Stimulated activated CD8-positive, alpha-beta memory T cell treated with anti-CD3 and anti-CD28 coated beads, Interleukin-7, amount 100 ng/mL, for 24 hours (primary cell): ENCODE measurements around the gene SPTSSB.

Experiments used
- DNase-seq: peaks from one replicate; pipeline ENCODE4 v3.0.0-alpha.2; 2020; ENCODE audit warnings: low read depth

SPTSSB gene, protein sequence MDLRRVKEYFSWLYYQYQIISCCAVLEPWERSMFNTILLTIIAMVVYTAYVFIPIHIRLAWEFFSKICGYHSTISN

GRCh38 chr3:161371441-161372320 is at the start of gene SPTSSB:
SPTSSB (minus strand) TSS chr3:161371517; CDS start chr3:161346323, 25,194 bp downstream.
- no peak for DNase-seq

GRCh38 chr3:161420746-161421145 is 49.4 kb upstream of the SPTSSB start:
- no peak for DNase-seq

GRCh38 chr3:161419555-161420333 is 48.4 kb upstream of the SPTSSB start:
- DNase-seq = no peak

DNA sequence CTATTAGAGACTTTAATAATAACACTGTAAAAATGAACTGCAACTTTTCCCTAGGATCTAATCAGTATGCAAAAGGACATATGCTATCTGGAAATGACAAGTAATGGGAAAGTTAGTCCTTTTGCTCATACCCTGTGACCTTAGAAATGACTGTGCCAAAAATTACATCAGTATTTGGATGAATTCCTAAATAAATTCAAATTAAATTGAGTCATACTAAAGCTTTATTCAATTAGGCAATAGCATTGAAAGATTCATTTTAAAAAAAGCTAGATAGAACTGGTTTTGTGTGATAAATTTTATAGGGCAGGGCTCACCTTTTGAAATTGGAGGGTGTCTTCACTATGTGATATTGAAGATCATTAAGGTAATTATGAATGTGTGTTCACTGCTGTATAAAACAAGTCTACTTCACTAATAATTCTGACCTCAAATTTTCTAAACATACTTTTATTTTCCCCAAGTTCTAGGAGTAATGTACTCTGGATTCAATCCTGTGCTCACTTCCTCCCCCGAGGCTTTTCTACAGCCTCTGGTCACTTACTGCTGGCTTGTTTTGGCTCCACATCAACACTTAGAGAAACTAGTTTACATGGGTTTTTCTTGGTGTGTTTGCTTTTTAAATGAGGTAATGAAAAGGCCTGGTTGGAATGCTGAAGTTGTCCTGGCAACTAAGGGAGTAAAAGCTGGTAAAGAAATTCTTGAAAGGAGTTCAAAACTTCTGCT is 44.4 kb upstream of the SPTSSB start:
- DNase-seq = no peak

- DNase-seq = no peak
These were observed 43.6 kb upstream of the SPTSSB start for GRCh38 chr3:161414907-161415306.

GRCh38 chr3:161413855-161414210 is 42.5 kb upstream of the SPTSSB start:
- no peak for DNase-seq

DNA sequence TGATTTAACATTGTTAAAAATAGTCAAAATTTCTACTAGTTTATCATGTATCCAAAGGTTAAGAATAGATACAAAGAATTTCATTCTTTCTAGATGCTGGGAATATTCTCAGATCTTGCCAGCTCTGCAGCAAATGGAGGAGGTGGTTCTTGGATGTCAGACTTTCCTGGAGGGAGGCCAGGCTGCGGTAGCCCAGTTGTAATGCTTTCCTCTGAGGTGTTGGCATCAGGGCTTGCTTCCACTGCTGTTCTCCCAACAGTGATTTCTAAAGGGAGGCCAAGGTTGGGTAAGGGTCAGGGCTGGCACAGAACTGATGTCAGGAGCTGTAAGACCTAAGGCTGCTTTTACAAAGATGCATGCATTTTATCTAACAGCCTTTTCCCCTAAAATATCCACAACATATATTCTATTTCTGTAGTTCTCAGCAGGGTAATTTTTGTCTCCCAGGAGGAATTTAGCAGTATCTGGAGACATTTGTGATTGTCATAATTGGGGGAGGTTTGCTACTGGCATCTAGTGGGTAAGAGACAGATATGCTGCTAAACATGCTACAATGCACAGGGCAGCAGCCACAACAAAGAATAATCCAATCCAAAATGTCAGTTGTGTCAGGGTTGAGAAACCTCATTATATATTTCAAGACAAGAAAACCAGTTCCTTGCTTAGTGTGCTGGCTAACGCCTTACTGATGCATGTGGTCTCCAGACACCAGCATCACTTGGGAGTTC is 42.0 kb upstream of the SPTSSB start:
- no peak for DNase-seq

DNA sequence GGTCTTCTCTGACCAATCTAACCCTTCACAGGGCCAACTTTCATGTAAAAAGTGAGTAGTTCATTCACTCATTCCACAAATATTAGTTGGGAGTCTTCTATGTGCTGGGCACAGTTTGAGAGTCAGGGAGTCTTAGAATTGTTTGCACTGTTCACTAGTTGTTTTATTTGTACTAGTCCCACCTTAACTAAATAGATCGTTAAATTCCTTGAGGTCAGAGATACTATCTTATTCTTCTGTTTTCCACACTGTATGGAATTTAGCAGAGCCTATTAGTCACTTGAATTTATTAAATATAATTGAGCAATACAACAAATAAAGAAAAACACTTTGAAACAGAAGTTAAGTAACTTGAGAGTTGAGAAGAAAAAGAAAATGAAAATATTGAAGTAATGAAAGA is 40.8 kb upstream of the SPTSSB start:
- DNase-seq = no peak

- DNase-seq = no peak
These were observed 38.5 kb upstream of the SPTSSB start for GRCh38 chr3:161409858-161410257.

- DNase-seq = no peak
These were observed 37.8 kb upstream of the SPTSSB start for GRCh38 chr3:161409069-161409468.

DNA sequence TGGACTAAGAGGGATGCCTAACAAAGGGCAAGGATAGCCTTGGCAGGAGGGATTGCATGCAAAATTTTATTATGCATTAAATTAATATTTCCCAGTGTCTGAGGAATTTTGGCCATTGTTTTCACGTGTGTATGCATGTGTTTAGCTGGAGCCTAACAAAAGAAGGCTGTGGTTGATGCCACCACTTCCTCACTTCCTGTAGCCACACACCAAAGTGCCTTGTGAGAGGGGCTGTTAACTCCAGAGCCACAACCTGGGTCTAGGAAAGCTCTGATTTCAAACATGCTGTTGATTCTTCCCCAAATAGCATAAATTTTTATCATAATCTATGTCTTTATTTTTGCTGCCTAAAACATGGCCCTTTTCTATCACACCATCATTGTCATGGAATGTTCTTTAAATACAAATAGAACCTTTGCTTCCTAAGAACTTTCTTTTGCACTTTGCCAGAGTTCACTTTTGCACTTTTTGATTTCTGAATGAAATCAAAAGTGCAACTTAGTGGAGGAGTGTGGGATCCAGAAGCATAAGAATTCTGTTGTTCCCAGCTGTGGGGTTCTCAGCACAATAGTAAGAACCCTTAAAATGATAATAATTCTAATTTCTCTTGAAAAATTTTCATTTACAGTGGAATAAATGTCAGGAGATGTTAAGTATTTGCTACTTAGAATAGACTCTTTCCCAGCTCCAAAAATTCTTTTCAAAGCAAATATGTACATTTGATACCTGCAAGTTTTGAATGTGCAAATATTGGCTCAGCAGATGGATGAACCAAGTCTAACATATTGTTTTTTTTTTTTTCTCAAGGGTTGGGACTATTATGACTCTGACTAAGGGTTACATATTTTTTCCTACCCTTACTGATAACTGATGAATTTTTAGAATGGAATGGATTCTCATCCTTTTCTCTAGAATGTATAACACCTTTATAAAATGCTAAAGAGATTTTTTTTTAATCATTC is 35.6 kb upstream of the SPTSSB start:
- no peak for DNase-seq

DNA sequence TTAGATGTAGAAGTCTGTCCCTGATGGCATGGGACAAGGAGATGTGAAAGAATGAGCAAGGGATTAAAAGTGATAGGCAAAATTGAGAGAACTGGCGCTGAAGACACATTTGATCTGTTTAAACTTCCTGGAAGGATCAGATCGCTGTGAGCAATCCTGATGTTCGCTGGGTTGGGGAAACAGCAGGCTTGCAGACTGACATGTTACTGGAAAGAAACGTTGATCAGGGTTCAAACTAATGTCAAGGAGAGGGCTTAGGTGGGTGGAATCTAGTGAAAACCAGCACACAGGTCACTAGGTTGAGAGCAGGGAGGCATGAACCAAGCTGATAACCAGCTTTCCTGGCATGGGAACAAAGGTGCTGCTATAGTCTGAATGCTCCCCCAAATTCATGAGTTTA is 34.5 kb upstream of the SPTSSB start:
- DNase-seq = no peak

DNA sequence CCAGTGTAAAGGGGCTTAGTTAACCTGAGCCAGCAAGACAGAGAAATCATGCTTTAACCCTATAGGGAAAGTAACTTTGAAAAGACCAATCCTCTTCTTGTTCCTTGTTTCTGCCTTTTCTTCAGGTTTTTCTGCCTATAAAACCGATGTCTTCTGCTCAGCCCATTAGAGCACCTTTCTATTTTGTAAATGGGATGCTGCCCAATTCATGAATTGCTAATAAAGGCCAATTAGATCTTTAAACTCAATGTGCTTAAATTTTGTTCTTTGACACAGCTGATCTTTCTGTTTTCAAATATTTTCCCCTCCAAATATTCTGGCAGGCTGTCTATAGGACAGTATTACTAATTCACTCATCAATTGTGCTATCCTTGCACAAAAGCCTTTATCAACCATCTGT is 33.8 kb upstream of the SPTSSB start:
- DNase-seq = no peak

DNA sequence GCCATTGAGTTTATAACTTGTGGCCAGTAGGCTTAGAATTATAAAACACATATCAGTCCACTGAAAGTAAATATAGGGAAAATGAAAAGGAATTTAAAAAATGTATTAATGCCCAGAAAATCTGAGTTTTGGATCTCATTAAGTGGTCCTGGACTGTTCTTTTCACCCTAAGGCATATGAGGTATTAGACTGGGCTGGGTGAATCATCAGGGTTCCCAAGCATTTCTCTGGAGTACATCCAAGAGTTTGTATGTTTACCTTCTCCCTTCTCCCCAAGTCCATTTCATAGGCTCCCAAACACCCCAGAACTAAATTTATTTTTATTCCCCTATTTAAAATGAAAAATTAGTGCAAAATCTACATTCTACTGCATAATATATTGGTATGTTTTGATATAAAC is 31.9 kb upstream of the SPTSSB start:
- no peak for DNase-seq

DNA sequence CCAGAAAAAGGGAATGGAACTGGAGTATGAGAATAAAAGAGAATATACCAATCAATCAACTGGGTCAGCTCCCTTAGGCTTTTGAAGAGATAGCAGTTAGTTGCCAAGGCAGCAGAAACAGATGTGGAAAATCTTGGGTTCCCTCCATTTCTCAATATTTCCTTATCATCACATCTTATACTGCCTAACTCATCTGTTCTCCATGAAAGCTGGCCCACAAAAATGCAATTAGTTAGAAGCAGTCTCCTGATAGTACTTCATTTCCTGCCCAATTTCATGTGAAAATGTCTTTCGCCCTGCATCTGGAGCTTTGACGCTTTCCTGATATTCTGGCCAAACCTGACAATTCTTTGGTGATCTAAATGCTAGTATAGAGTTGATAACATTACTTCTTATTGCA is 30.1 kb upstream of the SPTSSB start:
- DNase-seq = no peak

DNA sequence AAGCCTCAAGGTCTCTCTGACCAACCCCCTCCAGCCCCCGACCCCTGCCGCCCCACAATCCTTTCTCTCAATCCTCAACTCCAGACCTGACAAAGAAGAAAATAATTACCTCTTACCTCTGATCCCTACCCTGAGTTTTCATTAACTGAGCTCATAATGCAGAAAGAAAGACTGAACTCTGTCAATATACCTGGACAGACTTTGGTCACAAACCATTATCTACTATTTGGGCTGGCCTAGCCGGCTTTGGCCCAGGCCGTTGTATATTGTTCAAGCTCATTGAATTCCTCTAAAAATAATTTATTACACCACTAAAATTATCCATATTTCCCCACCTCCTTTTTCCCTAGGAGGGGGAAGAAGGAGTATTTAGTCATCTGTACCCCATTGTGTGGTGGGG is 29.3 kb upstream of the SPTSSB start:
- DNase-seq = no peak

GRCh38 chr3:161395115-161396012 is 24.0 kb upstream of the SPTSSB start:
- no peak for DNase-seq

- DNase-seq = no peak
These were observed 22.5 kb upstream of the SPTSSB start for GRCh38 chr3:161393803-161394202.

GRCh38 chr3:161393310-161393709 is 22.0 kb upstream of the SPTSSB start:
- DNase-seq = no peak

GRCh38 chr3:161392853-161393252 is 21.5 kb upstream of the SPTSSB start:
- no peak for DNase-seq
